ENCODE measurements around the gene LLPH.

- TF ChIP-seq CTCF (conservative IDR thresholded peaks at IDR 0.05; ENCODE audit: low read length) (no peak), EZH2phosphoT487 (IDR thresholded peaks at IDR 0.05; ENCODE audit: borderline replicate concordance) (no peak)
These were observed 58.4 kb downstream of the LLPH start for GRCh38 chr12:66072135-66072534.

Measured in Loucy (cell line).